ENCODE results near the gene RPS3. TPM values are rescaled to one million over a fixed set of nuclear protein-coding genes. Genes with fewer than 3 reads are reported as not detected.

The RPS3 gene
- total and polyA plus RNA-seq, 2 donors (not counting 1 experiment from before 2014, with no cell fraction given) = 3,389 to 3,642 TPM

- H2AFZ ChIP-seq (ENCODE audit: insufficient read depth, low read depth, low read length, poor library complexity, severe bottlenecking) = no peak overlapping the region
- no peak overlapping the region for H3K27ac Mint-ChIP-seq
- ATAC-seq (ENCODE audit: low read depth) = no peak
Measured at GRCh38 chr11:75413864-75414263, 14.5 kb downstream of the RPS3 start.

More at GRCh38 chr11:75413864-75414263, 14.5 kb downstream of the RPS3 start:
- peaks cover 6% of the 10 kb centered on the region for H3K79me2 ChIP-seq (ENCODE audit: control insufficient read depth, insufficient read depth, low read length)
- intact Hi-C loops (cut with micrococcal nuclease) = no loop called here
- H4K20me1 ChIP-seq (ENCODE audit: control insufficient read depth, insufficient read depth, low read length, poor library complexity, severe bottlenecking) = peaks cover 10% of the 10 kb centered on the region
- no peak overlapping the region for H3K27ac ChIP-seq (ENCODE audit: low read length in 2 of 2)
- ChIA-PET CTCF (interaction anchor here (0.7 to 1.1 kb wide), 6 partner anchors 11 to 63 kb away, joined by 3 to 5 read pairs (median 3); no protein-coding TSS in a partner anchor), POLR2A (no interaction called here)
- TF ChIP-seq CTCF (IDR thresholded peaks at IDR 0.05) (no peak), EZH2 (IDR thresholded peaks at IDR 0.05; ENCODE audit: borderline replicate concordance, insufficient read depth, low read depth, low read length, poor library complexity, severe bottlenecking) (no peak)
- H3K9me3 ChIP-seq (ENCODE audit: control extremely low read depth in 1 of 3, control insufficient read depth in 2 of 3, insufficient read depth in 1 of 3, low read length in 2 of 3) = no peaks in the 10 kb centered on the region
- Mint-ChIP-seq H3K4me1 (no peaks in the 10 kb centered on the region), H3K9me3 (ENCODE audit: insufficient read depth) (no peaks in the 10 kb centered on the region), H3K27me3 (no peaks in the 10 kb centered on the region), H3K4me3 (no peak overlapping the region)
- no peak overlapping the region for H3K4me2 ChIP-seq (replicated peaks; ENCODE audit: low read depth, low read length, poor library complexity, severe bottlenecking)
- no peaks in the 10 kb centered on the region for H3K27me3 ChIP-seq (replicated peaks in 1 of 4; ENCODE audit: control extremely low read depth in 1 of 4, control insufficient read depth in 3 of 4, insufficient read depth in 4 of 4, low read length in 3 of 4)
- H3K36me3 ChIP-seq (replicated peaks in 1 of 2; ENCODE audit: control extremely low read depth in 1 of 2, control insufficient read depth in 1 of 2, extremely low read depth in 1 of 2, insufficient read depth in 2 of 2, low read length in 1 of 2) = peaks cover 0 to 21% of the 10 kb centered on the region in 2 experiments
- no peaks in the 10 kb centered on the region for H3K4me1 ChIP-seq (ENCODE audit: control insufficient read depth in 2 of 2, insufficient read depth in 2 of 2, low read length in 2 of 2)
- 80% methylated on average over 2 of the region's 2 CpGs for WGBS (ENCODE audit: insufficient coverage)
- no peak overlapping the region for H3K4me3 ChIP-seq (ENCODE audit: control extremely low read depth in 1 of 5, extremely low read depth in 1 of 5, insufficient read depth in 1 of 5, low read depth in 2 of 5, low read length in 4 of 5)
- no peak overlapping the region for H3K9ac ChIP-seq (ENCODE audit: low read length)
- DNase-seq = no peak
